NCI-H2227 (cell line): ENCODE results near the gene MYF5.
"Not testable (repeated sequence)": the region's sequence is repeated elsewhere in the genome, so short reads cannot be mapped to it uniquely, and the experiment has no call there.

Experiments used
- DNase-seq: peaks from one replicate; lab custom pipeline; 2025; ENCODE audit not compliant: unreplicated experiment; lab: John Stamatoyannopoulos, UW

MYF5 gene

GRCh38 chr12:80716696-80717469 is at the start of gene MYF5:
Gene MYF5, plus strand, starts transcription at chr12:80716912. Its CDS starts 152 bp downstream, at chr12:80717064.
- DNase-seq: no peak

- no peak for DNase-seq
Measured at GRCh38 chr12:80670214-80670613, 46.5 kb upstream of the MYF5 start.

GRCh38 chr12:80676042-80676636 is 40.6 kb upstream of the MYF5 start:
- not testable (repeated sequence) for DNase-seq

GRCh38 chr12:80676856-80677255 is 39.9 kb upstream of the MYF5 start:
- no peak for DNase-seq

GRCh38 chr12:80677994-80678393 is 38.7 kb upstream of the MYF5 start:
- no peak for DNase-seq

- DNase-seq: no peak
Measured at GRCh38 chr12:80679346-80680131, 37.2 kb upstream of the MYF5 start.

- DNase-seq: no peak
Measured at GRCh38 chr12:80681287-80681686, 35.4 kb upstream of the MYF5 start.

GRCh38 chr12:80681786-80682185 is 34.9 kb upstream of the MYF5 start:
- DNase-seq: no peak

- DNase-seq: no peak
Measured at GRCh38 chr12:80684077-80684495, 32.6 kb upstream of the MYF5 start.

GRCh38 chr12:80690090-80690489 is 26.6 kb upstream of the MYF5 start:
- DNase-seq: no peak

GRCh38 chr12:80690513-80690912 is 26.2 kb upstream of the MYF5 start:
- DNase-seq: no peak

- DNase-seq: no peak
Measured at GRCh38 chr12:80692114-80692513, 24.6 kb upstream of the MYF5 start.

GRCh38 chr12:80697270-80697887 is 19.3 kb upstream of the MYF5 start:
- no peak for DNase-seq

- no peak for DNase-seq
Measured at GRCh38 chr12:80698256-80698655, 18.5 kb upstream of the MYF5 start.

GRCh38 chr12:80698847-80699542 is 17.7 kb upstream of the MYF5 start:
- no peak for DNase-seq

- DNase-seq: no peak
Measured at GRCh38 chr12:80700327-80700726, 16.4 kb upstream of the MYF5 start.

GRCh38 chr12:80701388-80701787 is 15.3 kb upstream of the MYF5 start:
- no peak for DNase-seq

- DNase-seq: peak; percentile 45
Measured at GRCh38 chr12:80702889-80703805, 13.6 kb upstream of the MYF5 start.

- no peak for DNase-seq
Measured at GRCh38 chr12:80704420-80704819, 12.3 kb upstream of the MYF5 start.
